GM23248 (cell line): ENCODE results near the gene ST7. TPM values are rescaled to one million over a fixed set of nuclear protein-coding genes. Genes with fewer than 3 reads are reported as not detected.

ENCODE experiments used
- DNase-seq: peaks from one replicate; pipeline ENCODE4 v3.0.0-alpha.2; 2015
- H2AFZ ChIP-seq: fragments of 200-600 bp; sonication (generic); 2 replicates; pipeline ENCODE4 v1.6.1; 2016; ENCODE audit warnings: antibody characterized with exemption
- H3F3A ChIP-seq: fragments of 200-600 bp; sonication (generic); 2 replicates; pipeline ENCODE4 v1.6.1; 2016; ENCODE audit warnings: mild to moderate bottlenecking, antibody characterized with exemption, mixed run types; ENCODE audit not compliant: insufficient read depth
- H3K27ac ChIP-seq: fragments of 200-600 bp; sonication (generic); 2 replicates; pipeline ENCODE4 v1.5.1; 2016; ENCODE audit warnings: mild to moderate bottlenecking
- H3K27me3 ChIP-seq: fragments of 200-600 bp; sonication (generic); replicated peaks from 2 replicates; pipeline ENCODE4 v1.6.1; 2016; ENCODE audit warnings: mild to moderate bottlenecking; ENCODE audit not compliant: insufficient read depth
- H3K36me3 ChIP-seq: fragments of 200-600 bp; sonication (generic); 2 replicates; pipeline ENCODE4 v1.6.1; 2016; ENCODE audit warnings: low read depth, mild to moderate bottlenecking
- H3K4me1 ChIP-seq: fragments of 200-600 bp; sonication (generic); 2 replicates; pipeline ENCODE4 v1.6.1; 2016; ENCODE audit warnings: mild to moderate bottlenecking; ENCODE audit not compliant: insufficient read depth
- H3K4me2 ChIP-seq: fragments of 200-600 bp; sonication (generic); one replicate; pipeline ENCODE4 v1.6.1; 2016; ENCODE audit warnings: mild to moderate bottlenecking; ENCODE audit not compliant: unreplicated experiment
- H3K4me3 ChIP-seq: fragments of 200-600 bp; sonication (generic); 2 replicates; pipeline ENCODE4 v1.5.1; 2016; ENCODE audit warnings: mild to moderate bottlenecking
- H3K79me2 ChIP-seq: fragments of 200-600 bp; sonication (generic); 2 replicates; pipeline ENCODE4 v1.6.1; 2016; ENCODE audit warnings: mild to moderate bottlenecking; ENCODE audit not compliant: insufficient read depth
- H3K9ac ChIP-seq: fragments of 200-600 bp; sonication (generic); 2 replicates; pipeline ENCODE4 v1.6.1; 2016; ENCODE audit warnings: mild to moderate bottlenecking
- H3K9me2 ChIP-seq: fragments of 200-600 bp; sonication (generic); 2 replicates; pipeline ENCODE4 v1.6.1; 2016; ENCODE audit warnings: mixed run types, mild to moderate bottlenecking, moderate library complexity; ENCODE audit not compliant: insufficient read depth
- H3K9me3 ChIP-seq: fragments of 200-600 bp; sonication (generic); one replicate; pipeline ENCODE4 v1.6.1; 2017; ENCODE audit warnings: low read depth
- H4K20me1 ChIP-seq: fragments of 200-600 bp; sonication (generic); 2 replicates; pipeline ENCODE4 v1.6.0; 2016; ENCODE audit not compliant: insufficient read depth
- EZH2 ChIP-seq: fragments of 200-600 bp; sonication (generic); IDR thresholded peaks from 2 replicates; pipeline ENCODE4 v1.6.1; 2018; ENCODE audit warnings: antibody characterized with exemption, mild to moderate bottlenecking; ENCODE audit not compliant: insufficient read depth, poor library complexity, severe bottlenecking
- EZH2phosphoT487 ChIP-seq: fragments of 200-600 bp; sonication (generic); IDR thresholded peaks from 2 replicates; pipeline ENCODE4 v1.6.1; 2018; ENCODE audit warnings: antibody characterized with exemption, moderate library complexity, mild to moderate bottlenecking, low read depth; ENCODE audit not compliant: insufficient read depth
- WGBS, 2 experiments: methylation state at CpG; one replicate each; pipeline ENCODE4 v1.1.6; 2015 to 2017; ENCODE audit warnings: low lambda C conversion rate in 2 of 2, low coverage in 1 of 2; ENCODE audit errors: missing lambda C conversion rate in 2 of 2; 5-methylcytosine and 5-hydroxymethylcytosine counted together
- in situ Hi-C: fragments of 300-500 bp; cut with MboI; formaldehyde crosslinking; loops from 2 replicates; pipeline ENCODE4 v1.15.0; 2020
- polyA plus RNA-seq: library from polyadenylated mRNA; unstranded; fragments of >200 nt; fragmentation: Nextera tagmentation; extraction: Ambion mirVana; gene quantifications from 2 replicates; pipeline ENCODE4 v1.2.1, GENCODE V29; 2016
- total RNA-seq: library from RNA; depleted of rRNA; stranded (reverse); fragments of >200 nt; shearing (Covaris generic); gene quantifications from 2 replicates; pipeline ENCODE4 v1.2.3, GENCODE V29; 2014

ST7 gene
- total and polyA plus RNA-seq, 2 experiments from 2014 or later, result 17.8 to 21.9 TPM

DNA sequence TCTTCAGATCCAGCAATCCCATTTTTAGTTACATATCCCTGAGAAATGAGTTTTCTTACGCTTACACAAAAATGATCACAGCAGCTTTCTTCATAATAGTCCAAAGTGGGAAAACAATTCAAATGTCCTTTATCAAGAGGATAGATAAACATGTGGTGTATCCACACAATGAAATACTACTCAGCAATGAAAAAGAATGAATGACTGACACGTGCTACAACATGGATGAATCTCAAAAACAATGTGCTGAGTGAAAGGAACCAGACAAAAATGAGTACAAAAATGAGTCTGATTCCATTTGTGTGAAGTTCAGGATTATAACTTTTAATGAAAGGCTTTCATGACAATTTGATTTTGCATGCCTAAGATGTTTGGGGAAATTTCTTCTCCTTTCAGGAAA lies 230.4 kb downstream of the ST7 start:
- H3K4me3 ChIP-seq, result no peak overlapping the region

DNA sequence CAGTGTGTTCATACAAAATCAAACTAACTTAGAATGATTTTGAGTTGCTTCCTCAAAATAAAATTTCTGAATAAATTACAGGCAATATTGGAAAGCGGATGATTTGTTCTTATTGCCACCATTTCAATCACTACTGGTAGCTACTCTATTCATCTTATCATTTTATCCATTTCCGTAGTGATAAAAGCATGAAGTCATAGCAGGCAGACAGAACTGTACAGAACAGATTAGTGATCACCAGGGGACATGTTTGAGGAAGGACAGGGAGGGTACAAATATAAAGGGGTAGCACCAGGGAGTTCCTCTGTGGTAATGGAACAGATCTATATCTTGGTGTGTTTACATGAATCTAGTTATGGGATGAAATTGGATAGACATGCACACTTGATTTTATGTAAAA lies 231.1 kb downstream of the ST7 start:
- H3K9ac ChIP-seq, result no peak overlapping the region
- no peak overlapping the region for H2AFZ ChIP-seq
- H3K4me1 ChIP-seq, result no peaks in the 10 kb centered on the region
- H3K9me2 ChIP-seq, result no peaks in the 10 kb centered on the region
- H3K4me2 ChIP-seq, result no peak overlapping the region
- no peaks in the 10 kb centered on the region for H3K36me3 ChIP-seq
- in situ Hi-C loops, result no loop called here
- no peaks in the 10 kb centered on the region for H3K27me3 ChIP-seq
- TF ChIP-seq EZH2 (no peak), EZH2phosphoT487 (no peak)
- H3K27ac ChIP-seq, result no peak overlapping the region
- no peaks in the 10 kb centered on the region for H3K79me2 ChIP-seq
- no peaks in the 10 kb centered on the region for H4K20me1 ChIP-seq
- H3K9me3 ChIP-seq, result no peaks in the 10 kb centered on the region
- no peaks in the 10 kb centered on the region for H3F3A ChIP-seq
- WGBS, 2 experiments, result 98 to 99% methylated on average over 2 of the region's 2 CpGs
- no peak for DNase-seq
- no peak overlapping the region for H3K4me3 ChIP-seq

More for the DNA sequence above, 230.4 kb downstream of the ST7 start:
- no peaks in the 10 kb centered on the region for H3K27me3 ChIP-seq
- TF ChIP-seq EZH2phosphoT487, result no peak
- H3K36me3 ChIP-seq, result no peaks in the 10 kb centered on the region
- no peaks in the 10 kb centered on the region for H3K4me1 ChIP-seq
- no peaks in the 10 kb centered on the region for H3F3A ChIP-seq
- in situ Hi-C loops, result no loop called here
- H3K27ac ChIP-seq, result no peak overlapping the region
- H3K4me2 ChIP-seq, result no peak overlapping the region
- WGBS, 2 experiments, result 92 to 100% methylated on average over 2 of the region's 2 CpGs
- no peaks in the 10 kb centered on the region for H3K79me2 ChIP-seq
- H2AFZ ChIP-seq, result no peak overlapping the region
- H3K9ac ChIP-seq, result no peak overlapping the region
- H4K20me1 ChIP-seq, result no peaks in the 10 kb centered on the region
- H3K9me2 ChIP-seq, result no peaks in the 10 kb centered on the region
- no peak for DNase-seq
- H3K9me3 ChIP-seq, result no peaks in the 10 kb centered on the region

DNA sequence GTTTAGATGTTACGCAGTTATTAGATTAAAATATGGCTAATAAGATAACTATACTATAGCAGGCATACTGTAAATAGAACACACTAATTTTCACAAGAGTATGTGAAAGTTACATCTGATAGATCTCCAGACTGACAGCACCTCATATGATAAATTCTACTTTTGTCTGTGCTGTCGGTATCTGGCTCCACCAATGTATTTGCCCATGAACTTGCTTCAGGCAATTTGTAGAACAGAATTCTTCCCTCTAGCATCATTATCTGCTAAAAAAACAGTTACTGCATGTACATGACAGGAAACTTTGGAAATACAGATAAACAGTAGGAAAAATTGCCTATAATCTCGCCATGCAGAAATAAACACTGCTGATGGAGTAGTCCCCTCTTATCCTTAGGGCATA lies 231.8 kb downstream of the ST7 start:
- H3K4me3 ChIP-seq, result no peak overlapping the region
- no peak overlapping the region for H3K9ac ChIP-seq
- 96 to 97% methylated on average over 3 of the region's 3 CpGs for WGBS, 2 experiments
- H3K4me2 ChIP-seq, result no peak overlapping the region
- H2AFZ ChIP-seq, result no peak overlapping the region
- H3F3A ChIP-seq, result no peaks in the 10 kb centered on the region
- in situ Hi-C loops, result no loop called here
- H3K79me2 ChIP-seq, result no peaks in the 10 kb centered on the region
- H4K20me1 ChIP-seq, result no peaks in the 10 kb centered on the region
- no peaks in the 10 kb centered on the region for H3K36me3 ChIP-seq
- no peak for DNase-seq
- H3K9me3 ChIP-seq, result no peaks in the 10 kb centered on the region
- H3K27ac ChIP-seq, result no peak overlapping the region
- no peaks in the 10 kb centered on the region for H3K27me3 ChIP-seq
- no peaks in the 10 kb centered on the region for H3K9me2 ChIP-seq
- H3K4me1 ChIP-seq, result no peaks in the 10 kb centered on the region
- no peak for TF ChIP-seq EZH2phosphoT487
- no peak for TF ChIP-seq EZH2

DNA sequence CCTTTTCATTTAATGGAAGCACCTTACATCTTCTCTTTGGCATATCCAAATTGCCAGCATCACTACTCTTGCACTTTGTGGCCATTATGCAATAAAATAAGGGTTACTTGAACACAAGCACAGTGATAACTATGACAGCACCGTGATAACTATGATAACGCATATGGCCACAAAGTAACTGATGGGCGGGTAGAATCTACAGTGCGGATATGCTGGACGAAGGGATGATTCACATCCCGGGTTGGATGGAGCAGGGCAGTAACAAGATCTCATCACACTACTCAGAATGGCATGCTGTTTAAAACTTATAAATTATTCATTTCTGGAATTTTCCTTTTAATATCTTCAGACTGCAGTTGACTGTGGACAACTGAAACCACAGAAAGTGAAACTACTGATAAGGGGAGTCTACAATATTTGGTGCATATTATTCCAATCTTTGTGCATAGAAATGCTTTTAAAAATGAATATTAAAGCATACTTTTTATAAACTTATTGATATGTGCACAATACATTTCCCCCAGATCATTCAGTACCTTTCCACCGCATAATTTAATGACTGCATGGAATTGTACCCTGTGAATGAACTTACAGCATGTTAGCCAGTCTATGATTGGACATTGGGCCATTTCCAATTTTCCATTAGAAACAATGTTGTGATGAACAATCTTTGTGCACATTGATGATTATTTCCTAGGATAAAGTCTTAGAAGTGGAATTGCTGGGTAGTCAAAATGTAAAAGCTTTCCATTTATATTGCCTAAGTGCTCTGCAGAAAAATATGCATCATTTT lies 233.1 kb downstream of the ST7 start:
- Histone ChIP-seq H3K27ac (no peak overlapping the region), H3K4me3 (no peak overlapping the region), H3K9me3 (no peaks in the 10 kb centered on the region), H3K36me3 (no peaks in the 10 kb centered on the region), H3K4me1 (no peaks in the 10 kb centered on the region), H3K27me3 (no peaks in the 10 kb centered on the region), H3K9ac (no peak overlapping the region), H3K4me2 (no peak overlapping the region), H3K9me2 (no peaks in the 10 kb centered on the region), H3F3A (no peaks in the 10 kb centered on the region), H4K20me1 (no peaks in the 10 kb centered on the region), H2AFZ (no peak overlapping the region), H3K79me2 (no peaks in the 10 kb centered on the region)
- in situ Hi-C loops, result no loop called here
- 96 to 99% methylated on average over 7 of the region's 7 CpGs for WGBS, 2 experiments
- TF ChIP-seq EZH2phosphoT487, result no peak
- no peak for TF ChIP-seq EZH2
- no peak for DNase-seq
